Measurements from ENCODE around the gene TMEM175.
"Not testable (repeated sequence)": the region's sequence is repeated elsewhere in the genome, so short reads cannot be mapped to it uniquely, and the experiment has no call there.

TMEM175 gene

GRCh38 chr4:993111-994029 is 61.1 kb downstream of the TMEM175 start, which contains the start of gene SLC26A1:
TSS of gene SLC26A1 (minus strand) at chr4:993404. CDS start at chr4:991703, 1,701 bp downstream.
- DNase-seq, result no peak

- DNase-seq, result no peak
These were observed 63.2 kb downstream of the TMEM175 start for GRCh38 chr4:995311-996026.

GRCh38 chr4:996030-996996 is 64.1 kb downstream of the TMEM175 start:
- no peak for DNase-seq

GRCh38 chr4:996997-997374 is 64.7 kb downstream of the TMEM175 start:
- DNase-seq, result no peak

GRCh38 chr4:997375-998071 is 65.3 kb downstream of the TMEM175 start:
- DNase-seq, result no peak

GRCh38 chr4:998096-998691 is 65.9 kb downstream of the TMEM175 start:
- no peak for DNase-seq

- DNase-seq, result not testable (repeated sequence)
These were observed 67.1 kb downstream of the TMEM175 start for GRCh38 chr4:999240-999863.

- no peak for DNase-seq
These were observed 67.7 kb downstream of the TMEM175 start for GRCh38 chr4:999882-1000425.

GRCh38 chr4:1000686-1001260 is 68.5 kb downstream of the TMEM175 start:
- no peak for DNase-seq

GRCh38 chr4:1001561-1002130 is 69.4 kb downstream of the TMEM175 start:
- DNase-seq, result no peak

- no peak for DNase-seq
These were observed 69.9 kb downstream of the TMEM175 start for GRCh38 chr4:1002131-1002630.

- DNase-seq, result no peak
These were observed 70.5 kb downstream of the TMEM175 start for GRCh38 chr4:1002631-1003251.

- no peak for DNase-seq
These were observed 71.2 kb downstream of the TMEM175 start for GRCh38 chr4:1003271-1004070.

GRCh38 chr4:1004071-1004418 is 71.8 kb downstream of the TMEM175 start:
- no peak for DNase-seq

- DNase-seq, result no peak
These were observed 72.6 kb downstream of the TMEM175 start for GRCh38 chr4:1004557-1005485.

- DNase-seq, result no peak
These were observed 74.6 kb downstream of the TMEM175 start for GRCh38 chr4:1006856-1007255.

Measured in NCI-H1092 treated with DMSO at 0.1 percent for 48 hours (cell line).